T-helper 1 cell treated with Interleukin-12 subunit alpha and Interleukin-12 subunit beta and Interleukin-4 antibody, amounts not matched to agents 30 ng/mL and 1 ng/mL, for 36 hours (primary cell): Measurements from ENCODE around the gene EWSR1. TPM values are rescaled to one million over a fixed set of nuclear protein-coding genes. Genes with fewer than 3 reads are reported as not detected.

Experiments
- intact Hi-C: fragments of 100-400 bp; cut with micrococcal nuclease; formaldehyde crosslinking; loops from one replicate; pipeline ENCODE4 v1.15.1; 2024
- total RNA-seq: library from RNA; stranded (reverse); gene quantifications from 2 replicates; pipeline ENCODE4 v1.2.3, GENCODE V29; 2022

The EWSR1 gene
- total RNA-seq, 1 donor from 2014 or later: 397 TPM

DNA sequence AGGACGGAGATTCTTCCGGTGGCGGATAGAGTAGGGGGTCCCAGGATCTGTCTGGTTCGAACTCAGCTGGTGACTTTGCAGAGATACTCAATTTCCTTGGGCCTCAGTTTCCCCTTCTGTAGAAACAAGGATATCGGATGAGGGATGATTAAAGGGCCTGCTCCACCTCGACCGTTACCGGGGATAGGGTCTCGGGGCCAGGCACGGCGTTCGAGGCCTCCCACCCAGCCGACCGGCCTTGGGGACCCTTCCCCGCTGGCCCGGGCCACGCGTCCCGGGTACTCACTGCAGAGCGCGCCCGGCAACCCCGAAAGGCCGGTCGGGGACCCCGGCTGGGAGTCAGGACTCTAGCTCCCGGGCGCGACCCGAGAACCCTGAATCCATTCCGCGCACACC, 608 bp upstream of the EWSR1 start:
- intact Hi-C loops: loop anchor here (1.0 to 5.0 kb wide), 3 partner anchors 286 to 525 kb away; partner anchors contain the start of genes CHEK2, HSCB and THOC5

- intact Hi-C loops: loop anchor here (2.0 to 5.0 kb wide), 6 partner anchors 38 to 526 kb away; partner anchors contain the start of genes AP1B1, CCDC117, CHEK2 and GAS2L1
These were observed 602 bp downstream of the EWSR1 start for GRCh38 chr22:29268511-29269229.

DNA sequence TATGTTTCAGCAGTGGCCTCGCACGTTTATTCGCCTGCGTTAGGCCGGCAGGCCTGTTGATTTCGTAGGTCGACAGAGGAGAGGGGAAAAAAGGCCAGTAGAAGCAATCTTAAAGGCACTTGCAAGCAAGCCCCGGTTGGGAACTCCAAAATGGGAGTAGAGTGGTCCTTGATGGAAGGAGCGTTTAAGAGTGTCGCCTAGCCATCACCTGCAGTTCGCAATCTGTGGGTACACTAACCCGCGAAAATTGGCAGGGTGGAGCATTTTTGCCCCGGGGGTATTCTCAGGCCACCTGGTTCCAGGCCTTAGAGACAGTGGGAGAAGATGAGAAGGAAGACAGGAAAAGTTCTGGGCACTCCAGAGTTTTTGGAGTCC, 1.1 kb downstream of the EWSR1 start:
- intact Hi-C loops: loop anchor here (2.0 to 5.0 kb wide), 6 partner anchors 38 to 527 kb away; partner anchors contain the start of genes AP1B1, CCDC117, CHEK2 and GAS2L1

- intact Hi-C loops: loop anchor here (2.0 to 5.0 kb wide), 6 partner anchors 37 to 528 kb away; partner anchors contain the start of genes AP1B1, CCDC117, CHEK2 and GAS2L1
These were observed 1.8 kb downstream of the EWSR1 start for GRCh38 chr22:29269731-29270474.

DNA sequence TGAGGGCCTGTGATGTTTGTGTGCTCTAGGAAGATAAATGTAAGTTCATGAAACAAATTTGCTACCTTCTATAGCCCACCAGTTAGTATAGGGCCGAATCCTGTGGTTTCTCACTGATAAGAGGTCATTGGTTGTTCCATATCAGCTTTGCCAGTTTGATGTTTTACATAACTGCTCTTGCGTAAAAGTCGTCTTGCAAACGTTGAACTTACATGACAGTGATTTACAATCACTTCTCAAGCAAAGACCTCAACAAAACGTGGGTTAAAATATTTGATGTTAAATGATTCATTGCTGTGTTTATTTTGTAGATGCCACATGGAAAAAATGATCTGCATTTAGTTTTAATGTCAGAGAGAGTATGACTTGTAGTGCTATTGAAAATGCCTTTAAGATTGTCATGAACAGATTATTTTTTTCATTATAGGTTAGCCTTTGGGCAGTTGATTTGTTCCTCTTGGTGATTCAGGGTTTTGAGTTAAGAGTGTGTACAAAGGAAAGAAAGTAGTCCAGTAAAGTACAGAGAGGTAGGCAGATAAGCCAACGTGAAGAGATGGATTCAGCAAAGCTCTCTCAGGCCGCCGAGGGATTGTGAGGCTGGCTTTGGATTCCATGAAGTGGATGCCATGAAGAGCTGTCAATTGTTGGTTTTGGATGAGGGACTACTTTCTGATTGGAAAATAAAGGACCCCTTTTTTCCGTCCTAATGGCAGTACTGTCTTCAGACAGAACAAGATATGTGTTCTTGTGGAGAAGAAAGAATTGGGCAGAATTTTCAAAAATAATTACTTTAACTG, 2.6 kb downstream of the EWSR1 start:
- intact Hi-C loops: no loop called here

DNA sequence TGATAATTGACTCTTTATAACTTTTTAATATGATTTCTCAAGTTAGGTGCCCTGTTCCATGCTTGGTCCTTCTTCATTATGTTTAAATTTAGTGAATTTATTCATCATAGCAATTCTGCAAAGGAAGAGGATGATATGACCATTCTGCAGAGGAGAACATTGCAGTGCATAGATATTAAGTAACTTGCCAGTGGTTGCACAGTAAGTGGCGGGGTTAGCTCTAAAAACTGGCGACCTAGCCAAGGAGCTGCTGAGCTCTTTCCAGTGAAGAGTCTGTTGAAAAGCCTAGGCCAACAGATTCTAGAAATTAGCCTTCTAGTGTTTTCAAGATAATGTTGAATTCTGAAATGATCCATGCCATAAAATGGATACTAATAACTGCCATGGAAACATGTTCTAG, 4.6 kb downstream of the EWSR1 start:
- intact Hi-C loops: no loop called here

DNA sequence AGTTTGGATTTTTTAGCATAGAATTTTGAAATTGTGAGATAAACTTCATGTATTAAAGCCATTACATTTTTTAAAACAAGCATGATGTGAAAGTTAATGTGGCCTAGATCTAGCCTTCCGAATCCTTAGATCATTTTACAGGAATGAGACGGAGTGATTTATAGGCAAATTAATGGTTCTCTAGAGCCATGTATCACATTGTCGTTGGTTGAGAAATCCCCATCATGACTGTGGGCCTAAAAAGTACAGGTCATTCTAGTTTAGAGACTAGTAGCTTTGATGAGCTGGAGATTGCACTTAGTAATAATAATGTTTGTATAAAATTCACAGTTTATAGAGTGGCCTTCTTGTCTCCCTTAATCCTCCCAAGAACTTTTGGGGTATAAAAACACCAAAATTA, 7.1 kb downstream of the EWSR1 start:
- intact Hi-C loops: no loop called here

- intact Hi-C loops: no loop called here
These were observed 7.9 kb downstream of the EWSR1 start for GRCh38 chr22:29275819-29276565.

DNA sequence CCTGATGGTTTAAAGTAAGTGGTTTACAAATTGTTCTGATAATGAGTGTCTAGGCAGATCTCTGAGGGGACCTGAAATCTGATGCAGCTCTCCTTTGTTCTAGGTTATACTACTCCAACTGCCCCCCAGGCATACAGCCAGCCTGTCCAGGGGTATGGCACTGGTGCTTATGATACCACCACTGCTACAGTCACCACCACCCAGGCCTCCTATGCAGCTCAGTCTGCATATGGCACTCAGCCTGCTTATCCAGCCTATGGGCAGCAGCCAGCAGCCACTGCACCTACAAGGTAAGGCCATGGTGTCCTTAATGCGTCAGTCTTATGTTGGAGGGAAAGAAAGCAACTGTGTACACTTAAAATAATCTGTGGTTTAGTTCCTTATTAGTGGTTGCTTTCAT, 9.9 kb downstream of the EWSR1 start:
- intact Hi-C loops: no loop called here

DNA sequence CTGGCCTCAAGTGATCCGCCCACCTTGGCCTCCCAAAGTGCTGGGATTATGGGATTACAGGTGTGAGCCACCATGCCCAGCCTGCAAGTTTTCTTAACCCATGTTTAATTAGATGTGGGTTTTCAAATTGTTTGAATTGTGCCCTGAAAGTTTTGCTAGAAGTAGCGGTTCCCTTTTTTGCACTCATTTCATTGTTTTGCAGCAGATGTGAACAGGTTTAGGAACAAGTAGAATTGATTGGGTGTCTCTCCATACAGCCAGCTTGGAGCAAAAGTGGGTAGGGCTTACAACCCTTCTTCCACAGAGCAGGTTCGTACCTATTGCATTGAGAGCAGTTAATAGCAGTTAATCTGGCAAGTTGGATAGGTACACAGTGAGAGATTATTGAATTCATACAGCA, 16.1 kb downstream of the EWSR1 start:
- intact Hi-C loops: no loop called here

DNA sequence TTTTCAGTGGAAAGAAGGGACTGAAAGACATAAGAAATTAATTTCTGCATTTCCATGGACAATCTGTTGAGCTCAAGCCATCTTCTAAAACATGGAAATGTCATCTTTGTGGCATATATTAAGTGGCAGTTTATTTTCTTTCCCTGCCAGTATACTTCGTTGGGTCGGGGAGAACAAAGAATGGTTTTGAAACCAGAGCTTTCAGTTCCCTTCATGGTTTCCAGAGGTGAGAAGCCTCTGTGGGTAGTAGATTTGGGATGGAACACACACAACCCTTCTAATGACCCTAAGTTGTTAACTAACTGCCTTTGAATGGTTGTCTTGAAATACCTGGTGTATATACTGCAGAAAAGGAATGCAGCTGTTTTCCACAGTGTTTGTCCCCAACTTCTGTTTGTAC, 20.8 kb downstream of the EWSR1 start:
- intact Hi-C loops: no loop called here

DNA sequence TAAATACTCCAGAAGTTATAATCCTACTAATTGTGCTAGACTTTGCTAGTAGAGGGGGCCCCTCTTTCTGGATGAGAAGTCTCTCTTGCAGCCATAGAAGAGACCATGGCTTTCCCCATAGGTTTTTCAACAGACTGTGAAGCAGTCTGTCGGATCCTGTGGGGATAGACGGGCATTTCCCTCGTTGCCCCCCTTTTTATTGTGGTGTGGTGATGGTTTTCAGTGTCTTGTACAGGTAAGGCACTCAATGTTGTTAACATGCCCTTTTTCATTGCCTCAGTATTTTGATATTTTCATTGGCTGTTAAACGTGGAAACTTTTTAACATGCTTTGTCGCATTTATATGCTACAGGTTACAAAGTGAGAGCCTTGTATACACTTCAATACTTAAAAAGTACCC, 22.0 kb downstream of the EWSR1 start:
- intact Hi-C loops: no loop called here

GRCh38 chr22:29291215-29291614, 23.1 kb downstream of the EWSR1 start:
- intact Hi-C loops: no loop called here

DNA sequence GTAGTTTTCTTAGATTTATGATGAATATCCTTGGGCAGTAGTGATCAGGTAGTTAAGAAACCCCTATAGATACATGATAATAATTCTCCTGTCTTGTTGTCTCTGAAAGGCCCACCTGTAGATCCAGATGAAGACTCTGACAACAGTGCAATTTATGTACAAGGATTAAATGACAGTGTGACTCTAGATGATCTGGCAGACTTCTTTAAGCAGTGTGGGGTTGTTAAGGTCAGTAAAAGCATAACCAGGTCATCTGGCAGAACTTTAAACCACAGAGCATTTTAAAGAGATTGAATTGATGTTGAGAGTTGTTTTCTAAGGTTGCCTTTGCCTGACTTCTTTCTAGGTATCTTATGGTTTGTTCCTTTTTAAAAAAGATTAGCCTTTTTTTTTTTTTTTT, 24.3 kb downstream of the EWSR1 start:
- intact Hi-C loops: no loop called here

GRCh38 chr22:29298641-29299040, 30.6 kb downstream of the EWSR1 start:
- intact Hi-C loops: no loop called here

- intact Hi-C loops: no loop called here
These were observed 31.2 kb downstream of the EWSR1 start for GRCh38 chr22:29299136-29299900.

GRCh38 chr22:29300467-29300806, 32.4 kb downstream of the EWSR1 start:
- intact Hi-C loops: no loop called here

DNA sequence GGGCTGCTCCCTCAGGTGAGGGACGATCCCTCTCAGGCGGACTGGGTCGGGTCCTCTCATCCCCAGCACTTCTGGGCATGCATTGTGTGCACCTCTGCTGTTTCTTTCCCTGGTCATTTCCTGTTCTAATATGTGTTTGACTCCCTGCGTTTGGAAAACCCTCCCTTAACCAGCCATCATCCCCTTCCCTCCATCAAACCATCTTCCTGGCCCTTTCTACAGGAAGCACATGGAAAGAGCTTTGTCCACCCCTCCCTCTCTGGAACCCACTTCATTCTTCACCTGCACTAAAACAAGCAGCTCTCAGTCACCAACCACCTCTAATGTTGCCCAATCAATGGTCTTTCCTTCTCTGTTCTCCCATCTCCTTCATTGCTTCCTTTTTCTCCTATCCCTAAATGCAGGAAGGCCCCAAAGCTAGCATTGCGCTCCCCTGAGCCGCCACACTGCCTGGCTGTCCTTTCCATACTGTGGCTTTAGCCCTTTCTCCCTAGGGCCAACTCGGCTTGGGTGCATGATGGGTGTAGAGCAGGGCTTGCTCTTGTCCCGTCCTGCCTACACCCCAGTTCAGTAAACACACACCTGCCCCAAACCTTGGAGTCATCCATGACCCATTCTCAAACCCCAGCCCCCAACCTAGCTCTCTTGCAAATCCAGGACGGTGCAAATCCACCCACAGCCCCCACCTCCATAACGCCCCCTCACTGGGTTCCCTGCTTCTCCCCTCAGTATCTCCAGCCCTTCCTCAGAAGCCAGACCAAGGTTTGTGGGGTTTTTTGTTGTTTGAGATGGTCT, 32.9 kb downstream of the EWSR1 start:
- intact Hi-C loops: no loop called here

DNA sequence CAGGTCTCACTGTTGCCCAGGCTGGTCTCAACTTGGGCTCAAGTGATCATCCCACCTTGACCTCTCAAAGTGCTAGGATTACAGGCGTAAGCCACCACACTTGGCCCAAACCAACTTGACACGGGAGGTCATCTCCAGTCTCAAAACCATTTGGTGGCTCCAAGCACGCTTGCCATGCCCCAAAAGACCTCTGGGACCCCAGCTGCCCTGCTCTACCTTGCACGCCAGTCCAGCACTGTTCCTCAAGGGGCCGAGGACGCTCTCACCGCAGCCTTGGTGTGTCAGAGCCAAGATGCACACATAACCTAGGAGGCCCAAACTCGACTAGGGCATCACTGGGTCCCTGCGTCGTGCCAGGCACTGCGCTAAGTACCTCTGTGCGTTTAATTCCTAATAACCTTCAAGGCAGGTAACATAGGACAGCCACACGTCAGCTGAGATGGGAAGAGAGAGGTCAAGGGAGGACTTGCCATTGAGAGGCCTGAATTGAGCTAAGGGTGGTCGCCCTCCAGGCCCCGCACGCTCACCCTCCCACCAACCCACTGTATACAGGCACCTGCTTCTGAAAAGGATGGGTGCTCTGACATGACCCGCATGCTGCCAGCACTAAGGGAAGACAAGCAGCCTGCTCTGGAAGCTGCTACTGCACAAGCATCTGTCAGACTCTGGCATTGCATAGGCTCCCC, 33.8 kb downstream of the EWSR1 start:
- intact Hi-C loops: no loop called here
